ENCODE measurements around the gene GLP2R. TPM values are rescaled to one million over a fixed set of nuclear protein-coding genes. Genes with fewer than 3 reads are reported as not detected.

GLP2R gene
- total RNA-seq, 1 donor from 2014 or later: not detected

GRCh38 chr17:9935408-9935807 lies 109.7 kb downstream of the GLP2R start:
- no peaks in the 10 kb centered on the region for H3K4me1 Mint-ChIP-seq
- no peaks in the 10 kb centered on the region for H3K27me3 Mint-ChIP-seq
- ChIA-PET POLR2A (no interaction called here), CTCF (interaction anchor here (0.8 kb wide), 1 partner anchor 291 kb away, joined by 3 read pairs; no protein-coding TSS in a partner anchor)
- H3K4me3 Mint-ChIP-seq: no peak overlapping the region
- DNase-seq (no peak), ATAC-seq (ENCODE audit: low read depth) (no peak)
- H3K36me3 Mint-ChIP-seq (ENCODE audit: low read depth): peaks cover 10% of the 10 kb centered on the region
- no peaks in the 10 kb centered on the region for H3K9me3 Mint-ChIP-seq
- no peak for TF ChIP-seq CTCF (IDR thresholded peaks at IDR 0.05)
- no peak overlapping the region for H3K27ac Mint-ChIP-seq
- intact Hi-C loops (cut with micrococcal nuclease): no loop called here

- no peak overlapping the region for H3K4me3 Mint-ChIP-seq
- intact Hi-C loops (cut with micrococcal nuclease): no loop called here
- no peak for TF ChIP-seq CTCF (IDR thresholded peaks at IDR 0.05)
- ChIA-PET POLR2A (no interaction called here), CTCF (no interaction called here)
- H3K9me3 Mint-ChIP-seq: no peaks in the 10 kb centered on the region
- peaks cover 11% of the 10 kb centered on the region for H3K36me3 Mint-ChIP-seq (ENCODE audit: low read depth)
- no peak overlapping the region for H3K27ac Mint-ChIP-seq
- DNase-seq (no peak), ATAC-seq (ENCODE audit: low read depth) (no peak)
- H3K27me3 Mint-ChIP-seq: no peaks in the 10 kb centered on the region
- no peaks in the 10 kb centered on the region for H3K4me1 Mint-ChIP-seq
Measured at GRCh38 chr17:9936095-9936494, 110.4 kb downstream of the GLP2R start.

GRCh38 chr17:9937241-9937761 lies 111.6 kb downstream of the GLP2R start:
- DNase-seq (no peak), ATAC-seq (ENCODE audit: low read depth) (no peak)
- intact Hi-C loops (cut with micrococcal nuclease): no loop called here
- Mint-ChIP-seq H3K27me3 (no peaks in the 10 kb centered on the region), H3K9me3 (no peaks in the 10 kb centered on the region), H3K4me3 (no peak overlapping the region), H3K27ac (no peak overlapping the region), H3K36me3 (ENCODE audit: low read depth) (peaks cover 14% of the 10 kb centered on the region), H3K4me1 (no peaks in the 10 kb centered on the region)
- ChIA-PET POLR2A (no interaction called here), CTCF (no interaction called here)
- TF ChIP-seq CTCF (IDR thresholded peaks at IDR 0.05): no peak

GRCh38 chr17:9937901-9938300 lies 112.2 kb downstream of the GLP2R start:
- Mint-ChIP-seq H3K27ac (no peak overlapping the region), H3K36me3 (ENCODE audit: low read depth) (peaks cover 19% of the 10 kb centered on the region)

GRCh38 chr17:9938764-9939163 lies 113.0 kb downstream of the GLP2R start:
- ChIA-PET CTCF (no interaction called here), POLR2A (no interaction called here)
- Mint-ChIP-seq H3K4me3 (no peak overlapping the region), H3K27ac (no peak overlapping the region), H3K4me1 (no peaks in the 10 kb centered on the region), H3K36me3 (ENCODE audit: low read depth) (peaks cover 19% of the 10 kb centered on the region), H3K27me3 (no peaks in the 10 kb centered on the region), H3K9me3 (no peaks in the 10 kb centered on the region)
- DNase-seq: no peak
- TF ChIP-seq CTCF (IDR thresholded peaks at IDR 0.05): no peak
- intact Hi-C loops (cut with micrococcal nuclease): no loop called here
- ATAC-seq (ENCODE audit: low read depth): no peak

More at GRCh38 chr17:9937901-9938300, 112.2 kb downstream of the GLP2R start:
- ATAC-seq (ENCODE audit: low read depth): no peak
- intact Hi-C loops (cut with micrococcal nuclease): no loop called here
- no peak overlapping the region for H3K4me3 Mint-ChIP-seq
- H3K9me3 Mint-ChIP-seq: no peaks in the 10 kb centered on the region
- ChIA-PET CTCF (no interaction called here), POLR2A (no interaction called here)
- no peak for DNase-seq
- H3K4me1 Mint-ChIP-seq: no peaks in the 10 kb centered on the region
- H3K27me3 Mint-ChIP-seq: no peaks in the 10 kb centered on the region
- TF ChIP-seq CTCF (IDR thresholded peaks at IDR 0.05): no peak

Data from activated B cell treated with CpG ODN at 0.5 μM for 24 hours (primary cell).